Activated CD8-positive, alpha-beta memory T cell treated with anti-CD3 and anti-CD28 coated beads for 24 hours (primary cell): ENCODE measurements around the gene TTC16.
"Not testable (repeated sequence)": the region's sequence is repeated elsewhere in the genome, so short reads cannot be mapped to it uniquely, and the experiment has no call there.

ENCODE experiments used
- DNase-seq: peaks from one replicate; pipeline ENCODE4 v3.0.0-alpha.2; 2020

Gene TTC16

DNA sequence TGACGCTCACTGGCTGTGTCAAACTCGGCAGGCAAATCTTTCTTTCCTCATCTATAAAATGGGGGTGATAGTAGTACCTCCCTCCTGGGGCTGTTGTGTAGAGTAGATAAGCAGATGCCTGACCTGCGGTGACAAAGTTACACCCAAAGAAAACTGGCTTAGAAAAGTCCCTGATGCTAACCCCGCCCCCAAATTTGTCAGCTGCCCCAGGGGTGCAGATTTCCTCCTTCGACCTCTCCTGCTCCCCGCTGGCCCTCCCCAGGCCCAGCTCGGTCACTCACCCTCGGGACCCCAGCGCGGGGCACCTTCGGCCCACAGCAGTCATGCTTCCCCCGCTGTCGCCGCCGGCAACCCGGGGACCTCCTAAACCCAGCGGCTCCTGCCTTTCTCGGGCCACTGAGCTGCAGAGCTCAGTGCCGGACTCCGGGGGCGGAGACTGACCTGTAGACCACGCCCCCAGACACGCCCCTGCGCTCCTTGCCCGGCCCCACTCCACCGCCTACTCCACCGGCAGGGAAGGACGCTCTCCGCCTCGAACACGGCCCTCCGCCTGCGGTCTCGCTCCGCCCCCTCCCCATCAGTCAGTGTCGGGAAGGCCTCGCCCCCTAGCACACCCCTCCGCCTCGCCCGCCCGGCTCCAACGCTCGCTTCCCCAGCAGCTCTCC lies 55.2 kb downstream of the TTC16 start:
- DNase-seq: peak; percentile 99

DNA sequence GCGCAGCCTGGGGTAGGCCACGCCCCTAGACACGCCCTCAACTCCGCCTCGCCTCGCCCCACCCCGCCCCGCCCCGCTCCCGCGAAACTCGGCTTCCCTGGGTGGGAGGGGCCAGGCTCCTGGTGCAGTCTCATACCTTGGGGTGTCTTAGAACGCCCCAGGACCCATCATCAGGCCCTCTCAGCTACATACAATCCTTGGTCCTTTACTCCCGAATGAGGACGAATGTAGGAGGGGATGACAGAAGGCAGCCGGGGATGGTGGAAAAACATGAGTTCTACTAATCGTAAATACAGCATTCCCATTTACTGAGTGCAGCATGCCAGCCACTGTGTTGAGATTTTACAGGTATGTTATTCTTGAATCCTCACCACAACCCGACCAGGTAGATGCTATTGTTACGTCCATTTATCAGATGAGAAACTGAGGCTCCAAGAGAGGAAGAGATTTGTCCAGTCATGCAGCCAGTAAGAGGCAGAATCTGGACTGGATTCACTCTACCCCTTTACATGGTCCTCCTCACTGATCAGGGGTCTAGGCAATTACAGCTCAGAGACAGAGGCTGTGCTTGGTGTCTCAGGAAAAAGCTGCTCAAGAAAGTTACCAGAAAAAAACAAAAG lies 55.8 kb downstream of the TTC16 start:
- no peak for DNase-seq

DNA sequence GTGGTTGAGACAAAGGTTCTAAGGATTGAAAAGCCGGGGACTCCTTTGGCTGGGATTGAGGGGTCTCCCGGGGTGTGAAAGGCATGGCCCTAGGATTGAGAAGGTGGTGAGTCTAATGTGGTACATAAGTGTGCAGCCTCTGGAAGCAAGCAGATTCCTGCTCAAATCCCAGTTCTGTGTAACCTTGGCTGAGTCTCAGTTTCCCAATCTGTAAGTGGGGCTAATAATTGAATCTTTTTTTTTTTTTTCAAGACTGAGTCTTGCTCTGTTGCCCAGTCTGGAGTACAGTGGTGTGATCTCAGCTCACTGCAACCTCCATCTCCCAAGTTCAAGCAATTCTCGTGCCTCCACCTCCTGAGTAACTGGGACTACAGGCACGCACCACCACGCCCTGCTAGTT lies 56.7 kb downstream of the TTC16 start:
- no peak for DNase-seq

DNA sequence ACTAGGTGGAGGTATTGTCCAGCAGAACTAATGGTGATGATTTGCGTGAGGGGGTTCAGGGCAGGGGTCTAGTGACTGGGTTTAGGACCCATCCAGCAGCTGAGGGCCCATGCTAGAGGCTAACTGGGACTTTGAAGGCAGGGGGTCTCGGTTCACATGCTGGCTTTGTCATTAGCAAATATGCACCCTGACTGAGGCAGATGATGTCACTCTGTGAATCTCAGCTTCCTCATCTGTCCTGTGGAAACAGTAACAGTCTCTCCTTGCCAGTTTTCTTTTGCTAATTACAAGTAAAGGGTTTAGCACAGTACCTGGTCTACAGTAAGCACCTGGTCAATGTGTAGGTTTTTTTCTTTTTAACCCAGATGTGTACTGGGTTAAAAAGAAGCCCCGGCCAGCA lies 57.4 kb downstream of the TTC16 start:
- DNase-seq: no peak

DNA sequence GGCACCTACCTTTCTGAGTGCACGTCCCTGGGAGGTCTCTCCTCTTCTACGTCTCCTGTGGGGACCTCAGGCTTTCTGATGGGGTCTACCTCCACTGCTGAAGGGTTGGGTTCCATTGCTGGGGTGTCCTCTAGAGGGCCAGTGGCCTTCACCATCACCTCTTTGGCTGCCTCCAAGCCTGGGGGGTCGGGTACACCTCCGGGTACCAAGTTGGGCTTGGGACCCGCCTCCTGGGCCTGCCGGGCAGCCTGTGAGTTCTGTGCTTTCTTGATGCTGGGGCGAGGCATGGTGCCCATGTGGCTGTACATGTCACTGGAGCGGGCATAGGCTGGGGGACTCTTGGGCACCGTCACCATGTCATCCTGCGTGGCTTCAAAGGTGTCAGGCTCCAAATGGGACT lies 58.1 kb downstream of the TTC16 start:
- no peak for DNase-seq

DNA sequence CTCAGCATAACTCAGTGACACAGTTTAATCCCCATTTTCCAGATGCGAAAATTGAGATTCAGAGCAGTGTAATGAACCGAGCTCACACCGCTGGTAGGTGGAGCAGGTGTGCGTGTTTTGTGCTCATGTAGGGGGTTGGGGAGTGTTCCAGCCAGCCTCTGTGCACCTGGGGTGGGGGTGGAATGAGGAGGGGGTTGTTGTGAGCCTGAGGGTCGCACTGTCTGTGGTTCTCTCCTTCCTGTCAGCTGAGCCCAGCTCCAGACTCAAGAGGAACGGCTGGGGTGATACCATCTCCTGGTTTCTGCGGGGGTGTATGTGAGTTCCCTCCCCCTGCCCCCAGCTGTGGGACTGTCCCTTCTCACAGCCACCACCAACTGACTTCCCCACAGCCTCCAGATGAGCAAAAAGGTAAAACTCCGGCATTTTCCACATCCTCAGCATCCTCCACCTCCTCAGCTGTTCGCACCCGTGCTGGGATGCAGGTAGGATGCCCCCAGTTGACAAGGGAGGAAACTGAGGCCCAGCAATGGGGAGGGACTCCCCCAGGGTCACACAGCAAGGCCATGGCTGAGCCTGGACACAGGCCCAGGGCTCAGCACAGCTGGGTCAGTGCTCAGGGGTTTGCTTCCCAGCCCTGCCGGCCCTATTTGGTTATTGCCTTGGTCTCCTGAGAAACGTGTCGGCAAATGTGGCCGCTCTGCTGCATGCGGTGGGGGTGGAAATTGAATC lies 60.5 kb downstream of the TTC16 start:
- peak; percentile 85 for DNase-seq

DNA sequence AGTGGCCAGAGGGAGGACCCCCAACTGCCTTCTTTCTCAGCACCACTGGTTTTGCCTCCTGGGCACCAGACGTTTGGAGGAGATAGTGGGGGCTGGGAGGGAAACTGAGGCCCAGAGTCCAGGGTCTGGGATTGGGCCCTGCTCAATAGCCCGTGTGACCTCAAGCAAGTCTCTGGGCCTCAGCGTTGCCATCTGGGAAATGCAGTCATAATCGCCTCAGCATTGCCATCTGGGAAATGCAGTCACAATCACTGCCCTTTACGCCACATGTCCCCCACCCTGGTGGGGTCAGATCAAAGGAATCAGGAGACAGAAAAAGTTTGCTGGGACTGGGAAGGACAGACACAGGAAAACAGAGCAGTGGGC lies 61.0 kb downstream of the TTC16 start:
- DNase-seq: peak; percentile 78

DNA sequence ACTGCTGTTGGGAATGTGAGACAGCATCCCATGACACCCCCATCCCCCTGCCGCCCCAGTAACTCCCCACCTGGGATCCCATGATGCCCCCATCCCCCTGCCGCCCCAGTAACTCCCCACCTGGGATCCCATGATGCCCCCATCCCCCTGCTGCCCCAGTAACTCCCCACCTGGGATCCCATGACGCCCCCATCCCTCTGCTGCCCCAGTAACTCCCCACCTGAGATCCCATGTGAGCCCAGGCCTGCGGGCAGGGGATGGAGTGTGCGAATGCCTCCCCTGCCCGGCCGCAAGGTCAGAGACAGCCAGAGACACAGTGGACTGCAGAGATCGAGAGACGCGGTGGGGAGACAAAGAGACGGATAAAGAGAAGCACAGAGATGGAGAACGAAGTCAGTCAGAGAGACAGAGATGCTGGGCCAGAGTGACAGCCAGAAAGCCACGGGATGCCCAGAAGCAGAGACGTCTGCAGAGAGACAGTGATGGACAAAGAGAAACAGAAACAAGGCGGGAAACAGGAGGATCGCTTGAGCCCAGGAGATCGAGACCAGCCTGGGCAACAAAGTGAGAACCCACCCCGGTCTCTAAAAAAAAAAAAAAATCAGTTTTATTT lies 61.6 kb downstream of the TTC16 start:
- peak; percentile 71 for DNase-seq

DNA sequence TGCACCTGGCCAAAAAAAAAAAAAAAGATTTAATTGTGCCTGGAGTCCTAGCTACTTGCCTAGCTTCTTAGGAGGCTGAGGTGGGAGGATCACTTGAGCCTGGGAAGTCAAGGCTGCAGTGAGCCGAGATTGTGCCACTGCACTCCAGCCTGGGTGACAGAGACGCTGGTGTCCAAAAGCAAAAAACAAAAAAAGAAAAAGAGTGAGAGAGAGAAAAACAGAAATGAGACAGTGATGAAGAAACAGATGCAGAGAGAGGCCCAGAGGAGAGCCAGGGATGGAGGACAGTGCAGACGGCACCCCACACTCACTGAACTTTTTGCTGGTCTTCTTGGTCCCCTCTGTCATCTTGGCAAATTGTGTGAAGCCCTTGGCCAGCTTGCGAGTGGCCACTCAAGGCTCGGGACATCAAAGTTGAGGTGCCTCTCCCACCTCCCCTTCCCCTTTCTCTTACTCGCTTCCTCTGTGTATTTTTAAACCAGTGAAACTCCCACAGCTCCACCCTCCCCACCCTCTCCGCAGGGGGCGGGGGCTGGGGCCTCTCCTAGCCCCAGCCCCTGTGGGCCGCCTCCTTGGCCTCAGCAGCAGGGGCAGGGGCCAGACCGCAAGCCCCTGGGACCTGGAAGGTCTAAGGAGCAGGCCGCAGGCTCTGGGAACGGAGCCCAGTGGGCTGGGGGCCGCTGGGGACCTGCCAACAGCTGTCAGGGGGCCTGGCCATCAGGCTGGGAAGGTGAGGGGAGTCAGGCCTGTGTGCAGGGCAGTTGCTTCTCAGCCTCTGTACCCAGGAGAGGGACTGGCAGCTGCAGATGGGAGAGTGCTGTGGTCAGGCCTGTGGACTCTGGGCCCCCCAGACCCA lies 62.6 kb downstream of the TTC16 start, which contains the start of gene SH2D3C:
SH2D3C (minus strand) TSS at position 387 of the 856 bp plus-strand sequence; CDS start at position 348, 39 bp downstream.
- DNase-seq: peak; percentile 84

DNA sequence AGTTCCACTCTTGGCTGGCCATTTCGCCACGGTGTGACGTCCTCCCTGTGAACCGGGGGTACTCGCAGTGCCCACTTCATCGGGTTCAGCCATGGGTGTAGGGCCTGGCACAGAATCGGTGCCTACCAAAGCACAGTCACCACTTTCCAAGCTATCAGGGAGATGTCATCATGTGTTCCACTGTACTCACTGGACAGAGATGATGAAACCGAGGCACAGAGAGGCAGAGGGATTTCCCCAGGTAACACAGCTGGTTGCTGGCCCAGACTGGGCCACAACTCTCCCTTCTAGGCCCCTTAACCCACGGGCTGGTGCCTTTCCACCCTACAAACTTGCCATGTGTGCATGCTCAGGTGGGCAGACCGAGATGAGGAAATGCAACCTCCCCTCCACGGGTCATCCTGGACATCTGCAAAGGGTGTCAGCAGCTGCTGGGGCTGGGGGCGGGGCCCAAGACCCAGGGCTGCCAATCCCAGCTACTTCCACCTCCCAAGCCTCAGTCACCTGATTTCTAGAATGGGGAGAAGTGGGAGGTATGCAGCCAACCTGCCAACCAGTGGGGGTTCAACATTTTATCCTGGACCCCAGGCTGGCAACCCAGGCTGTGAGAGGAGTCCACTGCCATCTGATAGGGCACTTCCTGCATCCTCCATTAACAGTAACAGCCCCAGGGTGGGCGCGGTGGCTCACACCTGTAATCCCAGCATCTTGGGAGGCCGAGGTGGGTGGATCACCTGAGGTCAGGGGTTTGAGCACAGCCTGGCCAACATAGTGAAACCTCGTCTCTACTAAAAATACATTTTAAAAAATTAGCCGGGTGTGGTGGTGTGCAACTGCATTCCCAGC lies 63.5 kb downstream of the TTC16 start:
- no peak for DNase-seq

DNA sequence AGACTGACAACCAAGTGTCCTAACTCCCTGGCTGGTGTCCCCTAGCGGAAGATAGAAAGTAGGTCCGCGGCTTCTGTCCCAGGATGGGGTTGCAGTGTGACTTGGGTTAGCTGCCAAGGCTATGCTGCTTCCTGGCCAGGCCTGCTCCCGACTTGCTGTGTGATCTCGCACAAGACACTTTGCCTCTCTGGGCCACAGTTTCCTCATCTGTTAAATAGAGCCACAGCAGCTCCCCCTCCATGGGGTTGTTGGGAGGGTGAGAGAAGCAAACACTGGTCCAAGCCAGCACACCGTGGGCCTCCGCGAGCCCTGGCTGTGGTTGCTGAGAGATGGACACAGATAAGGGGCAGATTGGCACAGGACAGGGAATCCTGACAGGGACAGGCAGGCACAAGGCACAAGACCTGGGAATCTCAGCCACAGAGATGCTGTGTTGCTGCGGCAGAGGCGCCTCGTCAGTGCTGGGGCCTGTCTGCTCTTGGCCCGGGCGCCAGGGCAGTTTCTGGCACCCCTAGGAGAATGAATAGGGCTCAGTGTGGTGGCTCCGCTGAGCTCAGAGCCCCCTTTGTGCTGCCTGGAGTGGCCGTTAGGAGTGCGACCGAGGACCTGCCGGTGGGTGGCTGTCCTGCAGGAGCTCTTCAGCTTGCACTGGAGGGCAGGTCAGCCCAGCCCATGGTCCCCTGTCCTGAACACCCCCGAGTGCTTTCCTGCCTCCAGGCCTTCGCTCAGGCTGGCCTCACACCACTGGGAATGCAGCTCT lies 64.4 kb downstream of the TTC16 start:
- peak; percentile 68 for DNase-seq

DNA sequence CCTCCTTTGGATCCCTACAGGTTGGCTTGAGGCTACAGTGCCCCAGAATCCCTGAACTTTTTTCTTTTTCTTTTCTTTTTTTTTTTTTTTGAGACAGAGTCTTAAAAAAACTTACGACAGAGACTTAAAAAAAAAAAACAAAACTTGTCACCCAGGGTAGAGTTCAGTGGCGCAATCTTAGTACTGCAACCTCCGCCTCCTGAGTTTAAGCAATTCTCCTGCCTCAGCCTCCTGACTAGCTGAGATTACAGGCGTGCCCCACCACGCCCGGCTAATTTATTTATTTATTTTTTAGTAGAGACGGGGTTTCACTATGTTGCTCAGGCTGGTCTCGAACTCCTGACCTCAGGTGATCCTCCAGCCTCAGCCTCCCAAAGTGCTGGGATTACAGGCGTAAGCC lies 65.0 kb downstream of the TTC16 start:
- not testable (repeated sequence) for DNase-seq
